Activated CD8-positive, alpha-beta memory T cell treated with anti-CD3 and anti-CD28 coated beads for 4 hours (primary cell): Measurements from ENCODE around the gene B3GNT4.
"Not testable (repeated sequence)": the region's sequence is repeated elsewhere in the genome, so short reads cannot be mapped to it uniquely, and the experiment has no call there.

Experiments
- DNase-seq, 2 donors: peaks; one replicate each; pipeline ENCODE4 v3.0.0-alpha.2; 2020; ENCODE audit warnings: low read depth in 2 of 2

The B3GNT4 gene

DNA sequence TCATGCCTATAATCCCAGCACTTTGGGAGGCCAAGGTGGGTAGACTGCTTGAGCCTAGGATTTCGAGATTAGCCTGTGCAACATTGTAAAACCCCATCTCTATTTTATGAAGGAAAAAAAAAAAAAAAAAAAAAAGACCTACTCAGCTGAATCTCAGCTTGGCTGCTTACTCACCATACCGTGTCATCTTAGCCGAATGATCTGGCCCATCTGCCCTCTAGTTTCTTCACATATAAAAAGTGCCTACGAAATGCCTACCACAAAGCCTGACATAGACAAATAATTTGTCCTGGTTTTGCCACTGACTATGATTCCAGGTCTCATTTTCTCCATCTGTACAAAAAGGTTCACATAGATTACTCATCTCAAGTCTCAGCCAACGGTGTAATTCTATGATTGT, 12.3 kb downstream of the B3GNT4 start:
- no peak for DNase-seq

- no peak for DNase-seq
These were observed 12.9 kb downstream of the B3GNT4 start for GRCh38 chr12:122216445-122216844.

DNA sequence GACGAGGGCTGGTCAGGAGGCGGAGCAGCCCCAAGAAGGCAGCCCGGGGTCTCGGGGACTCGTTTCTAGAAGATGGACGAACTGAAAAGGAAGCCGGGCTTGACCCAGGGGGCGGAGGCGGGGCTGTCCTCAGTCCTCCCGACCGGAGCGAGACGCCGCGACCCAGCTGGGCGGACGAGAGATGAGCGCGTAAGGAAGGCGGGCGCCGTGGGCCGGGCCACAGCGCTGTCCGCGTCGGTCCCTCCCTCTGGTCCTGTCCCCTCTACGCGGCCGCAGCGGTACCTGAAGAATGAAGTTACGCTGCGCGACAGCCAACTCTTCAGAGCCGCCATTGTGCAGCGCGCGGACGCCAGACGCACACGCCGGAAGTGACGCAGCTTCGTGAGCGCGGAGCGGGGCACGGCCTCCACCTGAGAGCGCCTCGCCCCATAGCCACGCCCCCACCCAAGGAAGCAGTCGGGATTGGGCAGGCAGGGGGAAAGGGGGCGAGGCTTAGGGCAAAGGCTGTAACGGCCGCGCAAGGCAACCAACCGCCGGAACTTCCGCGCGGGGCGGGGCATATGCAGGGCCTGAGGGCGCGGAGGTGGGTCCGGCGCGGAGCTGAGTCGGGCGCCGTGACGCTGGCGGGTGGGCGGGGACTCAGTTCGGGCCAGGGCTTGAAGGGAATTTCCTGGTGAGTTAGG, 22.3 kb downstream of the B3GNT4 start, which contains the start of gene DIABLO:
Gene DIABLO (minus strand): TSS at position 370 of the 683 bp plus-strand sequence. CDS start 38 bp downstream, at position 332.
- peak; percentile 99 to 100 for DNase-seq

GRCh38 chr12:122226366-122227125, 23.0 kb downstream of the B3GNT4 start:
- DNase-seq: no peak

GRCh38 chr12:122227341-122227740, 23.8 kb downstream of the B3GNT4 start:
- DNase-seq: peak; percentile 33

DNA sequence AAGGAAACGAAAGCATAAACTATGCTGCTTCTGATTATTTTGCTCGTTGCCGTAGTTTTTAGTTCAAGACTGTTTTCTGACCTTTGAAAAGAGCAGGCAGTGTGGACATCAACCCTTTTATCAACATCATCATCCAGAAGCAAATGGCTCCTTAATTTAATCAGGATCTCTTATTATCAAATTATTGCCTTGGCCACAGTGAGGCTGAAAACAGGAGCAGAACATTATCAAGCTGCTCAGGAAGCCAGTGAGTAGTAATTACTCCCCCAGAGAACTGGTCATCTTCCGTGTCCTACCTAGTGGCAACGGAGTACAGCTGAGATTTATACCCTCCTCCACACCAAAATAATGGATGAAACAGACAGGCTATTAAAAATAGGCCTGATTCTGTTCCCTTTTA, 24.6 kb downstream of the B3GNT4 start:
- DNase-seq: no peak

- no peak for DNase-seq
These were observed 27.3 kb downstream of the B3GNT4 start for GRCh38 chr12:122230798-122231197.

- DNase-seq: no peak
These were observed 29.2 kb downstream of the B3GNT4 start for GRCh38 chr12:122232691-122233090.

GRCh38 chr12:122235741-122236140, 32.2 kb downstream of the B3GNT4 start:
- no peak for DNase-seq

DNA sequence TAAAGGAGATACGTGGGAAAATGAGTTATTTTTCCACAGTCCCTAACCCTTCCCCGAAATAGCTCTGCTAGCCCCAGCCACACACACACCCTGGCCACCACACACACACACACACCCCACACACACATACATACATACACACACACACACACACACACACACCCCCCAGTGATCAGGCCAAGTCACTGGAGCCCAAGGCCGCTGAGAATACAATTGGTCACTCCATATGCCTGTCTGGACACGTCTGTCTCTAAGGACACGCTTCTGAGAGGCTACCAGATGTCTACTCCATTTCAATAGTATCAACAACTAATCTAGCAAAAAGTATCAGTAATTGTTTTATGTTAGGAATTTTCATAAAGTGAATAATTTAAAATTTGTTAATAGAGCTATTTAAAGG, 35.4 kb downstream of the B3GNT4 start:
- no peak for DNase-seq

- DNase-seq: no peak
These were observed 40.5 kb downstream of the B3GNT4 start for GRCh38 chr12:122243965-122244364.

DNA sequence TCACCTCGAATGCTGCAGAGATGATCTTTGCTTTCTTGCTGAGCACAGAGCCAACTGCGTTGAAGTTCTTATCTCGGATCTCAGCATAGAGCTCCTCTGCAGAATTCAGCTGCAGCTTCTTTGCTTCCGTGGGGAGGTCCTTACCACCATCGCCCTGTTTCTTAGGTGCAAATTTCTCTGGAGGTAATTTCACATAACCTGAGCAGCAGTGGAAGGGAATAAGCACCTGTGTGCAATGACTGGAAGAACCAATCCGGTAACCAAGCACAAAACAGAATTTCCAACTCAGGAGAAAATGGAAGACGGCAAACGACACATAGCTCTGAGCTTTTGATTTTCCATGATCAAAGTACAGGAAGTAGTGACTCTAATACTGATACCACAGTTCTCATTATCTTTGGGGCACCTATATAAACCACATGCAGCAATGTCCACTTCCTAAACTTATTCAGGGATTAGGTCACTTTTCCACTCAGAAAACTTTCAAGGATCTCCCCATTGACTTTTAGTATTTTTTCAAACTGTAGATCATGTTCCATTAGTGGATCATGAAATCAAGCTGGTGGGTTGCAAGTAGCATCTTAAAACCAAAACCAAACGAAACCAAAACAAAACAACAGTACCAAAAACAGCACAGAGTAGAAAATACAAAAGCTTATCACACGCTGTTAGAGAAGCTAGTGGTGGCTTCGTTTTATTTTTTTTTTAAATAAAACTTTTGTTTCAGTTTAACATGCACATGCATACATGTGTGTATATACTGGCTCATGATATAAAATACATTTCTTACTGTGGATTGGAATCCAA, 41.3 kb downstream of the B3GNT4 start:
- DNase-seq: no peak

- no peak for DNase-seq
These were observed 42.0 kb downstream of the B3GNT4 start for GRCh38 chr12:122245553-122245952.

DNA sequence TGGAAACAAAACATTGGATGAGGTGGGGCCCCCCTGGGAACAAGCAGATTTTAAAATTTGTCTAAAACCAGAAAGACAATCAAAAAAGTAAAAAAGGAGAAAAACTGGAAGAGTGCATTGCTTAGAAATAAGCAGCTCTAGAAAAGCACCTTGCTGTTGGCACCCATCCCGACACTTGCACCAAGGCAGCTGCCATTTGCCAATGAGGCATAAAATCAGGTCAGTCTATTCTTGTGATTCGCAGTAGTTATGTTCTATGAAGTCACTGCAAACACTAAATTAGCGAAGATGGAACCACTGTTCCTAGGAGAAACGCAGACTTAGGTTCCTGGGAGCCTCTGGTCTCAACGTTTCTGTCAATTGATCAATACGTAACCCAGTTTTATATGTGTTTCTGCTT, 46.5 kb downstream of the B3GNT4 start:
- no peak for DNase-seq

DNA sequence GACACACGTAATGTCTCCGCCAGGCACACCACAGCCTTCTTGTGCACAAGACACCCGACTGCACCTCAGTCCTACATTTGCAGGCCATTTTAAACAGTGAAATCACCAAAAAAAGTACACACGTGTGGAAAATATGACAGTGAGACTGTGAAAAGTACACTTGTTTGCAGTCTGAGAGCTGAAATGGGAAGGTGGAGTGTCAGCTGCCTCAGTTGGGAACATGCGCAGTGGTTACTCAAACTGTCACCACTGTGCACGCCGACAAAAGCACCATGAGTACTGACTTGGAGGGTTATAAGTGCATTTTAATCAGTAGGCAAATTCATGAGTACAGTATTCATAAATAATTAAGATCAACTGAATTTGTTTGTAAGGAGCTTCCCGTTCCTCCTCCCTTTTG, 47.0 kb downstream of the B3GNT4 start:
- DNase-seq: no peak

DNA sequence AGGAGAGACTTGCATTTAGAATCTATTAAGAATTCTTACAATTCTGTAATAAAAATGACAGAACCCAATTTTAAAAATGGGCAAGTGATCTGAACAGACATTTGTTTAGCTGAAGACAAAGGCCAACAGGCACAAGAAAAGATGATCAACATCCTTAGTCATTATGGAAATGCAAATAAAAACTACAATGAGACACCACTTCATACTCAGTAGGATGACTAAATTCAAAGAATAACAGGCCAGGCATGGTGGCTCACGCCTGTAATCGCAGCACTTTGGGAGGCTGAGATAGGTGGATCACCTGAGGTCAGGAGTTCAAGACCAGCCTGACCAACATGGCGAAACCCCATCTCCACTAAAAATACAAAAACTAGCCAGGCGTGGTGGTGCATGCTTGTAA, 55.0 kb downstream of the B3GNT4 start:
- not testable (repeated sequence) for DNase-seq
